HepG2 (cell line): ENCODE data around the gene TMEM141. TPM values are rescaled to one million over a fixed set of nuclear protein-coding genes. Genes with fewer than 3 reads are reported as not detected.

Experiments
- E2F2 ChIP-seq: sonication (generic); formaldehyde crosslinking; IDR thresholded peaks from 2 replicates; pipeline ENCODE4 v1.4.0; 2020; ENCODE audit warnings: missing genetic modification reagents, borderline replicate concordance
- GFI1 ChIP-seq: sonication (generic); formaldehyde crosslinking; IDR thresholded peaks from 2 replicates; pipeline ENCODE4 v1.5.0; 2020; ENCODE audit warnings: missing genetic modification reagents, mild to moderate bottlenecking, borderline replicate concordance
- LCORL ChIP-seq, 2 experiments: fragments of 450-650 bp in 1 of 2; sonication (generic) in 1 of 2; formaldehyde crosslinking in 1 of 2; IDR thresholded peaks; 2 replicates each; pipeline versions ENCODE4 v1.5.0 to v1.6.1; 2017 to 2020; ENCODE audit warnings: antibody characterized with exemption in 1 of 2, missing genetic modification reagents in 1 of 2
- NFKB2 ChIP-seq: sonication (generic); formaldehyde crosslinking; IDR thresholded peaks from 2 replicates; pipeline ENCODE4 v1.4.0; 2020; ENCODE audit warnings: missing genetic modification reagents, borderline replicate concordance
- NFKBIZ ChIP-seq: IDR thresholded peaks from 2 replicates; pipeline ENCODE4 v1.6.1; 2018; ENCODE audit warnings: missing genetic modification reagents, missing compliant biosample characterization
- NR0B2 ChIP-seq: sonication (generic); formaldehyde crosslinking; IDR thresholded peaks from 2 replicates; pipeline ENCODE4 v1.4.0; 2020; ENCODE audit warnings: mild to moderate bottlenecking, missing genetic modification reagents
- POLR2AphosphoS5 ChIP-seq: IDR thresholded peaks from 2 replicates; pipeline ENCODE4 v1.6.1; 2012; ENCODE audit warnings: low read depth, low read length
- SNAPC4 ChIP-seq: sonication (generic); formaldehyde crosslinking; IDR thresholded peaks from 2 replicates; pipeline ENCODE4 v1.4.0; 2020; ENCODE audit warnings: mild to moderate bottlenecking, missing genetic modification reagents
- U2AF2 ChIP-seq: fragments of 200-400 bp; formaldehyde crosslinking; IDR thresholded peaks from 2 replicates; pipeline ENCODE4 v1.6.1; 2017; ENCODE audit warnings: low read depth, mild to moderate bottlenecking, low read length
- ZMYM4 ChIP-seq: sonication (generic); formaldehyde crosslinking; IDR thresholded peaks from 2 replicates; pipeline ENCODE4 v1.8.1; 2023; ENCODE audit warnings: mild to moderate bottlenecking, missing genetic modification reagents
- ZNF235 ChIP-seq: sonication (generic); formaldehyde crosslinking; IDR thresholded peaks from 2 replicates; pipeline ENCODE4 v1.8.1; 2023; ENCODE audit warnings: mild to moderate bottlenecking, missing genetic modification reagents, borderline replicate concordance
- ZNF30 ChIP-seq: sonication (generic); formaldehyde crosslinking; IDR thresholded peaks from 2 replicates; pipeline ENCODE4 v1.5.0; 2020; ENCODE audit warnings: mild to moderate bottlenecking, missing genetic modification reagents
- ZNF441 ChIP-seq: sonication (generic); formaldehyde crosslinking; IDR thresholded peaks from 2 replicates; pipeline ENCODE4 v1.7.0; 2021; ENCODE audit warnings: missing genetic modification reagents, borderline replicate concordance
- ZNF572 ChIP-seq: sonication (generic); formaldehyde crosslinking; IDR thresholded peaks from 2 replicates; pipeline ENCODE4 v1.5.1; 2020; ENCODE audit warnings: mild to moderate bottlenecking, missing genetic modification reagents
- ZNF616 ChIP-seq: sonication (generic); formaldehyde crosslinking; IDR thresholded peaks from 2 replicates; pipeline ENCODE4 v1.5.0; 2020; ENCODE audit warnings: low read depth, mild to moderate bottlenecking, missing genetic modification reagents
- ZNF687 ChIP-seq: sonication (generic); formaldehyde crosslinking; IDR thresholded peaks from 2 replicates; pipeline ENCODE4 v1.5.1; 2020; ENCODE audit warnings: mild to moderate bottlenecking, missing genetic modification reagents, moderate library complexity
- ZNF720 ChIP-seq: sonication (generic); formaldehyde crosslinking; IDR thresholded peaks from 2 replicates; pipeline ENCODE4 v1.4.0; 2020; ENCODE audit warnings: missing genetic modification reagents
- ZNF816 ChIP-seq: sonication (generic); formaldehyde crosslinking; IDR thresholded peaks from 2 replicates; pipeline ENCODE4 v1.8.0; 2022; ENCODE audit warnings: missing genetic modification reagents, mild to moderate bottlenecking, borderline replicate concordance
- ZSCAN31 ChIP-seq: sonication (generic); formaldehyde crosslinking; IDR thresholded peaks from 2 replicates; pipeline ENCODE4 v1.5.0; 2020; ENCODE audit warnings: low read depth, mild to moderate bottlenecking, missing genetic modification reagents
- polyA plus RNA-seq, 8 experiments: library from polyadenylated mRNA; depleted of rRNA in 3 of 8; stranded (reverse) in 7 of 8; unstranded in 1 of 8; fragments of >200 nt; fragmentation: Illumina TruSeq in 4 of 8; extraction: Trizol in 4 of 8; gene quantifications; 2 replicates each; pipeline versions ENCODE4 v1.2.1 to v1.2.3, GENCODE V29; 2011 to 2016; ENCODE audit warnings: low read depth in 4 of 8, missing spikeins in 1 of 8, mixed read lengths in 1 of 8; ENCODE audit not compliant: insufficient read depth in 1 of 8
- total RNA-seq, 5 experiments: library from RNA; depleted of rRNA; stranded (reverse); fragments of >200 nt; fragmentation: Illumina TruSeq; extraction: Trizol; gene quantifications; 2 replicates each; pipeline ENCODE4 v1.2.3, GENCODE V29; 2016; ENCODE audit warnings: low read depth in 1 of 5

Gene TMEM141
- total and polyA plus RNA-seq, 2 of the 13 experiments (the other 11 are each of a cell fraction or from before 2014, with no cell fraction given): 81.0 to 202 TPM

GRCh38 chr9:136777359-136777758, 13.8 kb upstream of the TMEM141 start (continued):
- TF ChIP-seq ZNF687 (CRISPR knock-in tag) (peak; percentile 74), POLR2AphosphoS5 (peak; percentile 30; the same call in 1 of the 2 replicates), ZNF816 (no peak), NR0B2 (no peak), SNAPC4 (CRISPR knock-in tag) (no peak), NFKBIZ (CRISPR knock-in tag) (no peak), E2F2 (CRISPR knock-in tag) (no peak), NFKB2 (CRISPR knock-in tag) (peak; percentile 42; the same call in 1 of the 2 replicates), U2AF2 (no peak), GFI1 (CRISPR knock-in tag) (no peak), ZNF441 (CRISPR knock-in tag) (no peak), ZNF720 (no peak), ZNF616 (CRISPR knock-in tag) (no peak), ZNF235 (CRISPR knock-in tag) (no peak), ZNF572 (CRISPR knock-in tag) (no peak), ZNF30 (CRISPR knock-in tag) (no peak), ZSCAN31 (no peak), LCORL (IDR thresholded peaks at IDR 0.05) (no peak), LCORL (CRISPR knock-in tag; IDR thresholded peaks at IDR 0.05) (peak; percentile 57; the same call in 1 of the 2 replicates), ZMYM4 (CRISPR knock-in tag) (0 out of 2 replicates have a peak, but pooled peaks have one; percentile 26)
